Measurements from ENCODE around the gene HORMAD2. TPM values are rescaled to one million over a fixed set of nuclear protein-coding genes. Genes with fewer than 3 reads are reported as not detected.

HORMAD2 gene
- total RNA-seq, 1 donor from 2014 or later = not detected

DNA sequence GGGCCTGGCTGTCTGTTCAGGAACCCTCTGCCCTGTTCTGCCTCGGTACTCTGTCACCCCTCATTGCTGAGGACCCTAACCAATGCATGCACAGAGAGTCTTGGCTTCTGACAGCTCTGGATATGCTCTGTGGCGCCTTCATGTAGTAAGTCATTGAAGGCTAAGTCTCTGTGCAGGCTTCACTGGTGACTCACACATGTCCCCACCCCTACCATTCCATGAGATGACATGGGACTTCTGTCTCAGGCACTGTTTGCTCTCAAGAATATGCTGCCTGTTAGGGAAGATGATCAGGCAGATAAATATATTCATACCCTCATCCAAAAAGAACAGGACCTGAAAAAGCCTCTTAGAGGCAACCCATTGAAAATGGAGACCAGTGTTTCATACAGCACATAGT lies 43.6 kb upstream of the HORMAD2 start:
- no peaks in the 10 kb centered on the region for H3K36me3 Mint-ChIP-seq (ENCODE audit: low read depth, unreplicated experiment)
- no peaks in the 10 kb centered on the region for H3K9me3 Mint-ChIP-seq (ENCODE audit: unreplicated experiment)
- no peaks in the 10 kb centered on the region for H3K4me1 Mint-ChIP-seq (ENCODE audit: unreplicated experiment)
- no peak overlapping the region for H3K27ac Mint-ChIP-seq (ENCODE audit: unreplicated experiment)
- peaks cover 2% of the 10 kb centered on the region for H3K27me3 Mint-ChIP-seq (ENCODE audit: unreplicated experiment)
- DNase-seq (ENCODE audit: low spot score) = no peak
- TF ChIP-seq, protein P1, sequence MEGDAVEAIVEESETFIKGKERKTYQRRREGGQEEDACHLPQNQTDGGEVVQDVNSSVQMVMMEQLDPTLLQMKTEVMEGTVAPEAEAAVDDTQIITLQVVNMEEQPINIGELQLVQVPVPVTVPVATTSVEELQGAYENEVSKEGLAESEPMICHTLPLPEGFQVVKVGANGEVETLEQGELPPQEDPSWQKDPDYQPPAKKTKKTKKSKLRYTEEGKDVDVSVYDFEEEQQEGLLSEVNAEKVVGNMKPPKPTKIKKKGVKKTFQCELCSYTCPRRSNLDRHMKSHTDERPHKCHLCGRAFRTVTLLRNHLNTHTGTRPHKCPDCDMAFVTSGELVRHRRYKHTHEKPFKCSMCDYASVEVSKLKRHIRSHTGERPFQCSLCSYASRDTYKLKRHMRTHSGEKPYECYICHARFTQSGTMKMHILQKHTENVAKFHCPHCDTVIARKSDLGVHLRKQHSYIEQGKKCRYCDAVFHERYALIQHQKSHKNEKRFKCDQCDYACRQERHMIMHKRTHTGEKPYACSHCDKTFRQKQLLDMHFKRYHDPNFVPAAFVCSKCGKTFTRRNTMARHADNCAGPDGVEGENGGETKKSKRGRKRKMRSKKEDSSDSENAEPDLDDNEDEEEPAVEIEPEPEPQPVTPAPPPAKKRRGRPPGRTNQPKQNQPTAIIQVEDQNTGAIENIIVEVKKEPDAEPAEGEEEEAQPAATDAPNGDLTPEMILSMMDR (IDR thresholded peaks at IDR 0.05; ENCODE audit: unreplicated experiment) = no peak
- H3K4me3 Mint-ChIP-seq (ENCODE audit: unreplicated experiment) = no peak overlapping the region

DNA sequence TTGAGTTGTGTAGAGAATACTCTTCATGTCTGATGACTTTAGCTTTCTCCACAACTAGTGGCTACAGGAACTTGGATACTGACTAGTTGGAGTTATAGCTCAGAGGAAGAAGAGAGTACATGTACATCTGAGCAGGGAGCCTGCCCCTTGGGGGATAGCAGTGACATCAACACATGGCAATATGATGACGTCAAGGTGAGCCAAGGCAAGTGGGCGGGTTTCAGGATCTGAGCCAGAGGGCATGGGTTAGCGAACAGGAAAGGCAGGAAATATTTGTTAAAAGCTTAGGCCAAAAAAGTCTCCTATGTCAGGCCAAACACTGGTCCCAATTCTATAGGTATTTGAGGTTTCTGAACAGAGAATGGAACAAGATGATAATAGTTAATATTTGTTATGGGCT lies 42.0 kb upstream of the HORMAD2 start:
- H3K4me1 Mint-ChIP-seq (ENCODE audit: unreplicated experiment) = no peaks in the 10 kb centered on the region
- DNase-seq (ENCODE audit: low spot score) = no peak
- H3K27ac Mint-ChIP-seq (ENCODE audit: unreplicated experiment) = peak overlapping the region; percentile 12
- H3K9me3 Mint-ChIP-seq (ENCODE audit: unreplicated experiment) = no peaks in the 10 kb centered on the region
- H3K27me3 Mint-ChIP-seq (ENCODE audit: unreplicated experiment) = peaks cover 2% of the 10 kb centered on the region
- TF ChIP-seq, protein P1 (IDR thresholded peaks at IDR 0.05; ENCODE audit: unreplicated experiment) = no peak
- H3K36me3 Mint-ChIP-seq (ENCODE audit: low read depth, unreplicated experiment) = no peaks in the 10 kb centered on the region
- no peak overlapping the region for H3K4me3 Mint-ChIP-seq (ENCODE audit: unreplicated experiment)

DNA sequence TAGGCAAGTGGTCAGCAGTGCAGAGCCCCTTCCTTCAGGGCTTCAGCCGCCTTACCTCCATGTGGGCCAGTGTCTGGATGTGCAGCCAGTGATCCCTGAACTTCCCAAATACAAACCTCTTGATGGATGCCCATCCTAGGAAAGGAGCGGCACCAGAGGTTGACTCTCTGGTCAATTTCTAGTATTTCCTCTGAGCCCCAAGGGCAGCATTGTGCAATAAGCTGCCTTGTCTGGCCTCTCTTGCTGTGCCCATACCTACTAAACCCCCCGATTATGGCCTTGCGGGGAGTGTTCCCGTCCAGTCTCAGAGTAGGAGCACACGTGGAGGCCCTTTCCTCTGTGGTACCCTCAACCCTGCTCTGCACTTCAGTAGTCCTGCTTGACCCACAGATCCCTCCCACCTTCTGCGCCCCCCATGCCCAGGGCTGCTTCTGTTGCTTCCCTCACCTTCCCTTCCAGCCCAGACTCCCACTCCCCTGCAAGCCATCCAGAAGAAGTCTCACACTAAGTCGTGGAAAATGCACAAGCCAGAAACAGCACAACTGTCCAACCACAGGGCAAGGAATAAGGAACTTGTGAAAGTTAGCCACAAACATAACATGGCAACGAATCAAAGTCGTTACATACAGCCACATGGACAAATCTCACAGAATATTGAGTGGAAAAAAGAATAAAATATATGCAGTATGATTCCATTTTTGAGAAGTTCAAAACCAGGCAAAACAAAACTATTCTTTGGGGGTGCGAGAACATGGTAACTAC lies 39.6 kb upstream of the HORMAD2 start:
- Mint-ChIP-seq H3K36me3 (ENCODE audit: low read depth, unreplicated experiment) (no peaks in the 10 kb centered on the region), H3K27me3 (ENCODE audit: unreplicated experiment) (peaks cover 4% of the 10 kb centered on the region), H3K4me1 (ENCODE audit: unreplicated experiment) (peaks cover 5% of the 10 kb centered on the region), H3K9me3 (ENCODE audit: unreplicated experiment) (no peaks in the 10 kb centered on the region), H3K4me3 (ENCODE audit: unreplicated experiment) (no peak overlapping the region), H3K27ac (ENCODE audit: unreplicated experiment) (no peak overlapping the region)
- TF ChIP-seq, protein P1 (IDR thresholded peaks at IDR 0.05; ENCODE audit: unreplicated experiment) = no peak
- no peak for DNase-seq (ENCODE audit: low spot score)

DNA sequence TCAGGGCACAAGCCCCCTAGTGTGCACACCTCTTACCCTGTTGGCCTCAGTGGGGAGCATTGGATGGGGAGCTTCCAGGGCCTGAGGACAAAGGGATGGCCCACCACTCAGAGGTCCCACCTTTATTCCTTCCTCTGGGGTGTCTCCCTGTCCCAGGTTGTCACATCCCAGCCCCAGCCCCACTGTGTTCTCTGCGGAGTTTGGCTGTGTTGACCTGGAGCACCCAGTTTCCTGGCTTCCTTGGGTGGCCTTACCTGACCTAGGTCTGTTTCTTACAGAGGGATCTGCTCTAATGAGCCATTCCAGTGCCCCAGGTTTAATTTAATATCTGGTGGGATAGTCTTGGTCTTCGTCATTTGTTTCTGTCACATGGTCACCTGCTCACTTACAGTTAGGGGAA lies 38.8 kb upstream of the HORMAD2 start:
- Mint-ChIP-seq H3K36me3 (ENCODE audit: low read depth, unreplicated experiment) (no peaks in the 10 kb centered on the region), H3K9me3 (ENCODE audit: unreplicated experiment) (no peaks in the 10 kb centered on the region), H3K4me1 (ENCODE audit: unreplicated experiment) (peaks cover 5% of the 10 kb centered on the region), H3K4me3 (ENCODE audit: unreplicated experiment) (no peak overlapping the region), H3K27ac (ENCODE audit: unreplicated experiment) (no peak overlapping the region), H3K27me3 (ENCODE audit: unreplicated experiment) (peaks cover 4% of the 10 kb centered on the region)
- TF ChIP-seq, protein P1 (IDR thresholded peaks at IDR 0.05; ENCODE audit: unreplicated experiment) = no peak
- DNase-seq (ENCODE audit: low spot score) = no peak

DNA sequence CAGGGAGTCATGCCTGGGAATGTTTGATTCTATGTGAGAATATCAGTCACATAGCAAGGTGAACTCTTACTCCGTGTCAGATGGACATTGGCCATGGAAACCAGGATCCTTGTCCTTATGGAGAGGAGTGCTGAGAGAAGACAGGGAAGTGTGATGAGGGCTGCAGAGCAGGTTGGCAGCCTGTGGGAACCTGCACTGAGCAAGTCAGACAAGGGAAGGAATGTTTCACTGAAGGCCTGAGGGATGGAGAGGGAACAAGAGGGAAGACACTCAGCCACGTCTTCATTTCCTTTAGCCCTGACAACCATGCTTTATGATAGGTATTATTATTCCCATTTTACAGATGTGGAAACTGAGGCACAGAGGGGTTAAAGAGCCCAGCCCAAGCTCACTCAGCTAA lies 38.4 kb upstream of the HORMAD2 start:
- Mint-ChIP-seq H3K27ac (ENCODE audit: unreplicated experiment) (no peak overlapping the region), H3K27me3 (ENCODE audit: unreplicated experiment) (peaks cover 4% of the 10 kb centered on the region), H3K4me1 (ENCODE audit: unreplicated experiment) (peaks cover 5% of the 10 kb centered on the region), H3K4me3 (ENCODE audit: unreplicated experiment) (no peak overlapping the region), H3K9me3 (ENCODE audit: unreplicated experiment) (no peaks in the 10 kb centered on the region), H3K36me3 (ENCODE audit: low read depth, unreplicated experiment) (no peaks in the 10 kb centered on the region)
- TF ChIP-seq, protein P1 (IDR thresholded peaks at IDR 0.05; ENCODE audit: unreplicated experiment) = no peak
- DNase-seq (ENCODE audit: low spot score) = no peak

All from endothelial cell (in vitro differentiated cells).